Caco-2 (cell line): ENCODE measurements around the gene SAMD10. TPM values are rescaled to one million over a fixed set of nuclear protein-coding genes. Genes with fewer than 3 reads are reported as not detected.
A peak's percentile ranks its signal among the peaks of the same experiment; 100 is the strongest.

Source experiments
- BruUV-seq: library from RNA; stranded (reverse); fragments of 400-500 nt; replicated peaks from 2 replicates; lab custom pipeline; 2021; lab: Mats Ljungman, UMichigan
- CTCF ChIA-PET: fragments of 300-600 bp; sonication (Branson Sonifier 250); formaldehyde crosslinking; loops from one replicate; lab custom pipeline; 2022; ENCODE audit warnings: antibody characterized with exemption; lab: Charles Lee
- POLR2A ChIA-PET: fragments of 300-600 bp; sonication (Branson Sonifier 250); formaldehyde crosslinking; loops from one replicate; lab custom pipeline; 2022; ENCODE audit warnings: antibody characterized with exemption; lab: Charles Lee
- DNase-seq, 2 experiments: peaks; one replicate each; pipeline versions ENCODE4 v3.0.0 to v3.0.0-alpha.2; 2020 to 2022
- H3K27me3 ChIP-seq: replicated peaks from 2 replicates; pipeline ENCODE4 v1.6.0; 2011; ENCODE audit warnings: low read length; ENCODE audit not compliant: control insufficient read depth, insufficient read depth
- H3K36me3 ChIP-seq: 2 replicates; pipeline ENCODE4 v1.5.1; 2011; ENCODE audit warnings: low read length; ENCODE audit not compliant: control insufficient read depth, insufficient read depth
- H3K4me1 ChIP-seq: fragments of 250-450 bp; sonication (Bioruptor Pico); 2 replicates; pipeline ENCODE4 v1.5.1; 2020; ENCODE audit warnings: mild to moderate bottlenecking
- H3K4me3 ChIP-seq: 2 replicates; pipeline ENCODE4 v1.5.1; 2011; ENCODE audit warnings: low read depth, mild to moderate bottlenecking, control low read depth, low read length
- H3K9me3 ChIP-seq: fragments of 250-450 bp; sonication (Bioruptor Pico); 2 replicates; pipeline ENCODE4 v1.5.1; 2020; ENCODE audit warnings: mild to moderate bottlenecking, moderate library complexity
- H3K27ac Mint-ChIP-seq: one replicate; pipeline ENCODE4 v1.8.0; 2022; ENCODE audit warnings: mixed read lengths; ENCODE audit not compliant: unreplicated experiment
- H3K27me3 Mint-ChIP-seq: one replicate; pipeline ENCODE4 v1.8.0; 2022; ENCODE audit warnings: mixed read lengths; ENCODE audit not compliant: insufficient read depth, unreplicated experiment
- H3K36me3 Mint-ChIP-seq: one replicate; pipeline ENCODE4 v1.8.0; 2022; ENCODE audit warnings: mild to moderate bottlenecking, mixed read lengths; ENCODE audit not compliant: insufficient read depth, unreplicated experiment
- H3K4me1 Mint-ChIP-seq: one replicate; pipeline ENCODE4 v1.8.0; 2022; ENCODE audit warnings: low read depth, mixed read lengths; ENCODE audit not compliant: unreplicated experiment
- H3K4me3 Mint-ChIP-seq: one replicate; pipeline ENCODE4 v1.8.0; 2022; ENCODE audit warnings: mild to moderate bottlenecking, moderate library complexity, mixed read lengths; ENCODE audit not compliant: unreplicated experiment
- H3K9me3 Mint-ChIP-seq: one replicate; pipeline ENCODE4 v1.8.0; 2022; ENCODE audit warnings: mixed read lengths; ENCODE audit not compliant: unreplicated experiment
- CTCF ChIP-seq, 2 experiments: fragments of 200-600 bp in 1 of 2; IDR thresholded peaks; 1 replicate in 1 of 2; 2 replicates in 1 of 2; pipeline versions ENCODE4 v1.5.1 to v1.8.0; 2011 to 2022; ENCODE audit warnings: antibody characterized with exemption in 1 of 2, control low read depth in 1 of 2, inconsistent platforms in 1 of 2, low read depth in 1 of 2, low read length in 1 of 2, mild to moderate bottlenecking in 1 of 2, moderate library complexity in 1 of 2; ENCODE audit not compliant: insufficient read depth in 1 of 2, severe bottlenecking in 1 of 2, unreplicated experiment in 1 of 2
- intact Hi-C: fragments of 100-400 bp; cut with micrococcal nuclease; formaldehyde crosslinking; loops from one replicate; pipeline ENCODE4 v1.10.0; 2022; ENCODE audit not compliant: unreplicated experiment
- total RNA-seq: library from RNA; stranded (reverse); gene quantifications from 2 replicates; pipeline ENCODE4 v1.2.3, GENCODE V29; 2022

Gene SAMD10
- total RNA-seq, 1 experiment from 2014 or later, result 13.6 TPM

DNA sequence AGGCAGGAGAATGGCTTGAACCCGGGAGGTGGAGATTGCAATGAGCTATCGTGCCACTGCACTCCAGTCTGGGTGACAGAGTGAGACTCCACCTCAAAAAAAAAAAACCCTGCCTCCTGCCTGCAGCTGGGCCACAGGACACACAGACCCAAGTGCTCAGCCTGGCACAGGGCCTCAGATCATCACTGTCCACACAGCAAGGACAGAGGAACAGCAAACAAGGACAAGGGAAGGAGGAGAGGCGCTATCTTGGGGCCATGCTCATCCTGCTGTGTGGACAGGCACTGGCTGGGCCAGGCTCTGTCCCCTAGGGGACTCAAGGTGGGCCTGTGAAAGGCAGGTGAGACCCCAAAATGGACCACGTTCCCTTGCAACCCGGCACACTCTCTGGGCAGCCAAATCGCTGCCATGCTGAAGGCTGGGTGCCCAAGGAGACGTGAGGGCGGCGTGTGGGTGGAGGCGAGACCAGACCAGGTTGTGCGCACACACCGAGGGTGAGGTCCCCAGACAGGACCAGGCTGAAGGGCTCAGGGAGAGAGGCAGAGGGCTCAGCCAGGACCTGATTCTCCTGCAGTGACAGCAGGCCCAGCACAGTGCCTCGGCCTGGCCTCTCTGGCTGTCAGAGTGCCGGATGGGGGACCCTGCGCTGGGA, 32.3 kb downstream of the SAMD10 start:
- Mint-ChIP-seq H3K36me3 (peaks cover 72% of the 10 kb centered on the region), H3K4me1 (peaks cover 37% of the 10 kb centered on the region), H3K27me3 (peaks cover 3% of the 10 kb centered on the region), H3K9me3 (no peaks in the 10 kb centered on the region), H3K4me3 (peak overlapping the region; percentile 7), H3K27ac (peak overlapping the region; percentile 75)
- intact Hi-C loops, result no loop called here
- ChIA-PET CTCF (no interaction called here), POLR2A (no interaction called here)
- Histone ChIP-seq H3K9me3 (no peaks in the 10 kb centered on the region), H3K4me1 (peaks cover 9% of the 10 kb centered on the region; the same call in 1 of the 2 replicates), H3K36me3 (peaks cover 14% of the 10 kb centered on the region), H3K27me3 (no peaks in the 10 kb centered on the region), H3K4me3 (no peak overlapping the region)
- TF ChIP-seq CTCF (IDR thresholded peaks at IDR 0.05; ENCODE audit: insufficient read depth in 1 of 2, low read depth in 1 of 2, low read length in 1 of 2, severe bottlenecking in 1 of 2, unreplicated experiment in 1 of 2), result no peak
- BruUV-seq, result no TSS peak
- no peak for DNase-seq

DNA sequence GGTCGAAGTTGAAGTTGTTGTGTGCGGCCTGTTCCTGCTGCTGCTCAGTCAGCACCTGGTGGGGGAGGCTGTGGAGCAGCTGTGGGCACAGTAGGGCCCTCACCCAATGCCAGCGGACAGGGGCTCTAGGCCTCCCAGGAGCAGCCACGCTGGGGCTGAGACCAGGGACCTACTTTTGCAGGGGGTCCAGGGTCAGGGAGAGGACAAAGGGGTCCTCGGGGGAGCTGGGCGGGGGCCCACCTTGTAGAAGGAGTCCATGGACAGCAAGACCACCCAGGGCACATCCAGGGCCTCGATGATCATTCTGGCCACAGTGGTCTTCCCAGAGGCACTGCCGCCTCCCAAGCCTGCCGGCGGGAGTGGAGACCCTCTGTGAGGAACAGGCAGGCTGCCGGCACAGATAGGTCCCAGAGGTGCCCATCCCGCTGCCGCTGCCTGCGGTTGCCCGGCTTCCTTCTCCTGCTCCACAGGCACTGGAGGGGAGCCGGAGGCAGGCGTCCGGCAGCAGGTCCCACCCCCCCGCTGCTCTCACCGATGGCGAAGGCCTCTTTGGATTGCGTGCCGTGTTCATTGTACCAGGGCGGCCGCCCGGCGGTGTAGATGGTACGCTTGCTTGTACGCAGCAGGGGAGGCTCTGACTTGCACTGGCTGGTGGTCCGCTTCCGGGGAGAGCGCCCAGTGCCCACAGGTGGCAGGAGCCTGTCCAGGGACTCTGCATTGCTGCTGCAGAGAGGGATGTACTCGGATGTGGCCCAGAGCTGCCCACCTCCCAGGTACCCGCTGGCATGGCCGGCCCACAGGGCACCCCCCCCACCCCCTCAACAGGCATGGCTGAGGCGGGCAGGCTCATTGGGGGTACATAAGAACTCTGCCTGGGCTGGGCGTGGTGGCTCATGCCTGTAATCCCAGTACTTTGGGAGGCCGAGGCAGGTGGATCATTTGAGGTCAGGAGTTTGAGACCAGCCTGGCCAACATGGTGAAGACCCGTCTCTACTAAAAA, 33.2 kb downstream of the SAMD10 start:
- no peaks in the 10 kb centered on the region for H3K27me3 ChIP-seq
- peaks cover 9% of the 10 kb centered on the region; the same call in 1 of the 2 replicates for H3K4me1 ChIP-seq
- ChIA-PET CTCF (no interaction called here), POLR2A (no interaction called here)
- DNase-seq, result no peak
- peaks cover 3% of the 10 kb centered on the region for H3K27me3 Mint-ChIP-seq
- H3K27ac Mint-ChIP-seq, result peak overlapping the region; percentile 75
- no peak for TF ChIP-seq CTCF (IDR thresholded peaks at IDR 0.05; ENCODE audit: insufficient read depth in 1 of 2, low read depth in 1 of 2, low read length in 1 of 2, severe bottlenecking in 1 of 2, unreplicated experiment in 1 of 2)
- intact Hi-C loops, result no loop called here
- no peak overlapping the region for H3K4me3 ChIP-seq
- no peak overlapping the region for H3K4me3 Mint-ChIP-seq
- H3K4me1 Mint-ChIP-seq, result peaks cover 38% of the 10 kb centered on the region
- H3K9me3 ChIP-seq, result 0 out of 2 replicates have a peak, but pooled peaks cover 4% of the 10 kb centered on the region
- H3K36me3 ChIP-seq, result peaks cover 16% of the 10 kb centered on the region
- peaks cover 81% of the 10 kb centered on the region for H3K36me3 Mint-ChIP-seq
- no TSS peak for BruUV-seq
- no peaks in the 10 kb centered on the region for H3K9me3 Mint-ChIP-seq

DNA sequence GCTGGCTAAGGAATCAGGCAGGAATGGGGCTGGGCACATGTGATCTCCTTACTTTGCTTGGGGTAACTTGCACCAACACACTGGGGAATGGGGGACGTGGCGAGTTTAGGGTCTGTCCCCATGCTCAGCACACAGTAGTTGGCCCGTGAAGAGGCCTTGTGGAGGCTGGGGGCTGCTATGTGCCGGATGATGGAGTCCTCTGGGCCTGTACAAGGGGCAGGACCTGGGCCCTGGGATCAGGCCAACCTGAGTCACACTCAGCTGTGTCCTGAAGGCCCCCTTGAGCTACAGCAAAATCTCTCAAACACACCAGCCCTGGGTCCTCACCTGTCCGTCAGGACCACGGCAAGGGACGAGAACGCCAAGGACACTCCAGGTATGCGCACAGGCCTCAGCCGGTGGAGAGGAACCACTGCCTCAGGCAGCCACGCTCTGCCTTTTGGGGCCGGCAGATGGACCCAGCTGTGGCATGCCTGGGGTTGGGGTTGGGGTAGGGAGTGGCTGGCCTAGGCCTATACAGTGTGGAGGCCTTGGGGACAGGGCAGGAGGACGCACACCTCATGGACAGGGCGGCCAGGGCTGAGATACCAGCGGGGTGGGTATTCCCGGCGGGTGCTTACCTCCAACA, 34.3 kb downstream of the SAMD10 start:
- Mint-ChIP-seq H3K27ac (peak overlapping the region; percentile 64), H3K9me3 (no peaks in the 10 kb centered on the region), H3K4me1 (peaks cover 38% of the 10 kb centered on the region), H3K27me3 (peaks cover 3% of the 10 kb centered on the region), H3K36me3 (peaks cover 92% of the 10 kb centered on the region), H3K4me3 (no peak overlapping the region)
- Histone ChIP-seq H3K4me3 (no peak overlapping the region), H3K36me3 (peaks cover 21% of the 10 kb centered on the region), H3K27me3 (no peaks in the 10 kb centered on the region), H3K9me3 (0 out of 2 replicates have a peak, but pooled peaks cover 4% of the 10 kb centered on the region), H3K4me1 (peaks cover 9% of the 10 kb centered on the region; the same call in 1 of the 2 replicates)
- POLR2A ChIA-PET, result no interaction called here
- BruUV-seq, result no TSS peak
- DNase-seq, result no peak
- no peak for TF ChIP-seq CTCF (IDR thresholded peaks at IDR 0.05; ENCODE audit: insufficient read depth in 1 of 2, low read depth in 1 of 2, low read length in 1 of 2, severe bottlenecking in 1 of 2, unreplicated experiment in 1 of 2)
- intact Hi-C loops, result no loop called here
- CTCF ChIA-PET, result no interaction called here
